ENCODE data around the gene MYRF. TPM values are rescaled to one million over a fixed set of nuclear protein-coding genes. Genes with fewer than 3 reads are reported as not detected.
A peak's percentile ranks its signal among the peaks of the same experiment; 100 is the strongest.

Gene MYRF
- total RNA-seq = 1 to 10 TPM in 1 of 3 donors, under 1 TPM in 2; 0.08 to 1.1 (median 0.24) TPM

GRCh38 chr11:61752117-61752924 is at the start of gene MYRF:
MYRF (plus strand) TSS chr11:61752636; CDS start chr11:61752745, 109 bp downstream.
- Mint-ChIP-seq H3K4me1 (ENCODE audit: low read depth) (peaks cover 14% of the 10 kb centered on the region), H3K9me3 (no peaks in the 10 kb centered on the region), H3K36me3 (ENCODE audit: insufficient read depth) (no peaks in the 10 kb centered on the region), H3K4me3 (peak within 1 kb of the TSS; percentile 74), H3K27me3 (ENCODE audit: low read depth) (peaks cover 33% of the 10 kb centered on the region)
- DNase-seq = peak; percentile 47
- peak; percentile 90 to 92 for ATAC-seq

- H3K36me3 Mint-ChIP-seq (ENCODE audit: insufficient read depth) = no peaks in the 10 kb centered on the region
- no peaks in the 10 kb centered on the region for H3K27me3 Mint-ChIP-seq (ENCODE audit: low read depth)
- H3K4me1 Mint-ChIP-seq (ENCODE audit: low read depth) = peaks cover 12% of the 10 kb centered on the region
- H3K4me3 Mint-ChIP-seq = no peak overlapping the region
- DNase-seq (no peak), ATAC-seq (peak in 1 of 2 donors; percentile 22)
- no peaks in the 10 kb centered on the region for H3K9me3 Mint-ChIP-seq
These were observed 49.6 kb upstream of the MYRF start for GRCh38 chr11:61702701-61703312.

DNA sequence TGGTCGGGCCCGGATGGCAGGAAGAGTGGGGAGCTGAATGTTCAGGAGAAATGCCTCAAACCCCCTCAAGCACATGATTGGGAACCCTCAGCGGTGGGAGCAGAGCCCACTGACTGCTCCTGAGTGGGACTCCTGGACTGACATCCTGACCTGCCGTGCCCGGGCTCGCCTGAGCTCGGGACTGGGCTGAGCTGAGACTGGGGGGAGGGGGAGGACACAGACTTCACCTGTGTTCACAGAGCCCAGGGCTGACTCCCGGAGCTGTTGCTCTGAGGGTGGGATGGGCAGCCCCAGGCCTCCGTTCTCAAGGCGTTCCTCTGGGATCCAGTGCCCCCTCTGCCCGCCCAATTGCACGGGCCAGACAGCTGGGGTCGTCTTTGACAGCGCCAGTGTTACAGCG is 47.6 kb upstream of the MYRF start:
- Mint-ChIP-seq H3K4me3 (no peak overlapping the region), H3K9me3 (no peaks in the 10 kb centered on the region), H3K4me1 (ENCODE audit: low read depth) (peaks cover 3% of the 10 kb centered on the region), H3K27me3 (ENCODE audit: low read depth) (no peaks in the 10 kb centered on the region), H3K36me3 (ENCODE audit: insufficient read depth) (no peaks in the 10 kb centered on the region)
- DNase-seq (no peak), ATAC-seq (no peak)

GRCh38 chr11:61706452-61707400 is 45.7 kb upstream of the MYRF start:
- Mint-ChIP-seq H3K4me1 (ENCODE audit: low read depth) (peaks cover 3% of the 10 kb centered on the region), H3K36me3 (ENCODE audit: insufficient read depth) (no peaks in the 10 kb centered on the region), H3K9me3 (no peaks in the 10 kb centered on the region), H3K4me3 (no peak overlapping the region), H3K27me3 (ENCODE audit: low read depth) (no peaks in the 10 kb centered on the region)
- no peak for DNase-seq
- ATAC-seq = no peak

DNA sequence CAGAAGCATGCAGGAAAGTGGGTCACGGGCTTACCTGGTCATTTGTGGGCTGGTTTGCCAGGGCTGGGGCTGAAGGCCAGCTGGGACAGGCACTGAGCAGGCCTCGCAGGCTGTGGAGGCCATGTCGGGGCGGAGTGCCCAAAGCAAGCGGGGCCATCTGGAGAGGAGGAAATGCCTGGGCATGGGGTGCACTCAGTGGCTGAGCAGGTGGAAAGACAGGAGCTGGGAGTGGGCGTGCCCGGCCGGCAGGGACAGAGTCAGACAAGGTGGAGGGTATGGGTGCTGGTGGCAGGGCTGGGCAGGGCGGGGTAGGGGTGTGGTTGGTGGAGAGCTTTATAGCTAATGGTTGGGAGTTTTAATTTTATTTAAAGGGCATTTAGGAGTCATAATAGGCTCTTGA is 44.9 kb upstream of the MYRF start:
- peaks cover 3% of the 10 kb centered on the region for H3K4me1 Mint-ChIP-seq (ENCODE audit: low read depth)
- H3K9me3 Mint-ChIP-seq = no peaks in the 10 kb centered on the region
- H3K36me3 Mint-ChIP-seq (ENCODE audit: insufficient read depth) = no peaks in the 10 kb centered on the region
- H3K27me3 Mint-ChIP-seq (ENCODE audit: low read depth) = no peaks in the 10 kb centered on the region
- DNase-seq = no peak
- no peak overlapping the region for H3K4me3 Mint-ChIP-seq
- no peak for ATAC-seq

DNA sequence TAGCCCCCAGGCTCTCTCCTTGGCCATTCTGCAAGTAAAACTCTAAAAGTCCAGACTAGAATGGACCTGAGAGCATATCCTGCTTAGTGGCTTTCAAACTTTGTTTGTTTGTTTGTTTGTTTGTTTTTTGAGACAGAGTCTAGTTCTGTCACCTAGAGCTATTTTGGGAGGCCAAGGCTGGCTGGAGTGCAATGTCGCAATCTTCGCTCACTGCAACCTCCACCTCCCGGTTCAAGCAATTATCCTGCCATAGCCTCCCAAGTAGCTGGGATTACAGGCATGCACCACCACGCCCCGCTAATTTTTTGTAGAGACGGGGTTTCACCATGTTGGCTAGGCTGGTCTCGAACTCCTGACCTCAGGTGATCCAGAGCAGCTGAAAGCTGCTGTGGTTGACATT is 43.3 kb upstream of the MYRF start:
- ATAC-seq = no peak
- H3K27me3 Mint-ChIP-seq (ENCODE audit: low read depth) = no peaks in the 10 kb centered on the region

DNA sequence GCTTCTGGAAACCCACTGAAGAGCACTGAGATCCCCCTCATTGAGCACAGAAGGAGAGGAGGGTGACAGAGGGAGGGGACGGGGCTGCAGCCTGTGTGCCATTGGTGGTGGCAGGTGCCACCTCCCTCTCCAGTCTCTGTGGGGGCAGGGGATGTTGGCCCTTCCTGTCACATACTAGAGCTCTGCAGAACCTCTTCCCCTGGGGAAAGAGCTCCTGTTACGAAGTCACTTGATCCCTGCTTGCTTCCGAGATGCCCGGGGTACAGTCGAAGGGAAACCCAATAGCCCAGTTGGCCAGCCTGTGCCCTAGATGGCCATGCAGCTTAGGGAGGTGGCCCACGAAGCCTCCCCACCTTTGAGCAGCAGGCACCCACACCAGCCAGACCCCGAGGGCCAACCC is 42.9 kb upstream of the MYRF start:
- Mint-ChIP-seq H3K4me1 (ENCODE audit: low read depth) (no peaks in the 10 kb centered on the region), H3K4me3 (no peak overlapping the region), H3K9me3 (no peaks in the 10 kb centered on the region), H3K27me3 (ENCODE audit: low read depth) (no peaks in the 10 kb centered on the region), H3K36me3 (ENCODE audit: insufficient read depth) (no peaks in the 10 kb centered on the region)
- no peak for ATAC-seq
- DNase-seq = no peak

More for the DNA sequence above, 43.3 kb upstream of the MYRF start:
- no peaks in the 10 kb centered on the region for H3K36me3 Mint-ChIP-seq (ENCODE audit: insufficient read depth)
- no peak overlapping the region for H3K4me3 Mint-ChIP-seq
- no peaks in the 10 kb centered on the region for H3K4me1 Mint-ChIP-seq (ENCODE audit: low read depth)
- no peak for DNase-seq
- H3K9me3 Mint-ChIP-seq = no peaks in the 10 kb centered on the region

DNA sequence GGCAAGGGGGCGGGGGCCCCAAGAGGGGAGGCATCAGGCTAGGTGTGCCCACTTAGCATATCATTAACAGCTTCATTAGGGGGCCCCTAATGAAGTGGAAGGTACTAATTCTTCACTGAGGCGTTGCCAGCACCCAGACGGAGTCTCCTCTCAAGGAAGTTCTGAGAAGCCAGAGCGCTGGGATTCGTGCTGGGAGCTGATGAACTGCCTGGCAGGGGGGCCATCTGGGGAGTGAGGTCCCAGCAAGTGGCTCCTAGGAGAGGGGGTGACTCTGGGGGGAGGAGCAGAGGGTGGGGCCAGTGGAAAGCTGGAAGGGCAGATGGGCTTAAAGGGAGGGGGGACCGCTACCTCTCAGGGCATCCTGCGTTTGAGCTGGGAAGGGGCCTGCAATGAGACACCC is 42.4 kb upstream of the MYRF start:
- Mint-ChIP-seq H3K4me3 (no peak overlapping the region), H3K4me1 (ENCODE audit: low read depth) (no peaks in the 10 kb centered on the region), H3K36me3 (ENCODE audit: insufficient read depth) (no peaks in the 10 kb centered on the region), H3K27me3 (ENCODE audit: low read depth) (no peaks in the 10 kb centered on the region), H3K9me3 (no peaks in the 10 kb centered on the region)
- ATAC-seq (no peak), DNase-seq (no peak)

DNA sequence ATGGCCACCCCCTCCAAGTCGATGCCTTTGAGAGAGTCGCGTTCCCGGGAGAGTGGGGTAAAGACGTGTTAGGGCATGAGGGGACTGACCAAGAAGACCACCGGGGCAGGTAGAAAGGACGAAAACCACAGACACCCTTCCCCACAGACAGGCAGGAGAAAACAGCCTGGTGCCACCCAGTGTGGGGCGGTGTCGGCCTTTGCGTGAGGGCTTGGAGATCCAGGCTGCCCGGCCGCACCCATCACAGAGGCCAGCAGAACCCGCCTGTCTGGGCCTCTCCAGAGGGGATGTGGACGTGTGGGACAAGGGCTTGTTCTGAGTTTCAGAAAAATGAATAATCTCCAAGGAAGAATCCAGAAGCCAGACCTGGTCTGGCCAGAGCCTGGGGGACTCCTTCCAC is 41.4 kb upstream of the MYRF start:
- Mint-ChIP-seq H3K4me3 (no peak overlapping the region), H3K9me3 (no peaks in the 10 kb centered on the region), H3K27me3 (ENCODE audit: low read depth) (no peaks in the 10 kb centered on the region), H3K4me1 (ENCODE audit: low read depth) (no peaks in the 10 kb centered on the region), H3K36me3 (ENCODE audit: insufficient read depth) (no peaks in the 10 kb centered on the region)
- no peak for DNase-seq
- ATAC-seq = no peak

- no peak for ATAC-seq
- H3K4me3 Mint-ChIP-seq = no peak overlapping the region
- H3K27me3 Mint-ChIP-seq (ENCODE audit: low read depth) = no peaks in the 10 kb centered on the region
- no peaks in the 10 kb centered on the region for H3K4me1 Mint-ChIP-seq (ENCODE audit: low read depth)
- H3K9me3 Mint-ChIP-seq = no peaks in the 10 kb centered on the region
- no peak for DNase-seq
- H3K36me3 Mint-ChIP-seq (ENCODE audit: insufficient read depth) = no peaks in the 10 kb centered on the region
These were observed 40.9 kb upstream of the MYRF start for GRCh38 chr11:61711498-61711897.

DNA sequence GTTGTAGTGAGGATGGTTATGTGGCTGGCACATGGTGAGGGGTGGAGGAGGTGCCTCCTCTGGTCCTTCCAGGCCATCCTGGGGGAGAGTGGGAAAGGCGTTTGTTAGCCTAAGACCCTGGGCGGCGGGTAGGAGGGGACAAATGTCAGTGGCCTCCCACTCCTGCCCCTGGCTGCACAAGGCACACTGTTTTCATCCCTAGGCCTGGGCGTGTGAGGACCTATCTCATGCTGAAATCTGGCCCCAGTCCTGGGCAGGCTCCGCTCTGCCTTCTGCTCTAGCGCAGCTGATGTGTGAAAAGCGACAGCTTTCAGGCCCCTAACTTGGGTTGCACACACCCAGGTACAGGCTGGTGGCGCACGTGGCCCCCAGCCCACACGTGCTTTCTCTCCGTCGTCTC is 40.1 kb upstream of the MYRF start:
- no peak for ATAC-seq
- Mint-ChIP-seq H3K27me3 (ENCODE audit: low read depth) (no peaks in the 10 kb centered on the region), H3K4me3 (no peak overlapping the region), H3K4me1 (ENCODE audit: low read depth) (no peaks in the 10 kb centered on the region), H3K9me3 (no peaks in the 10 kb centered on the region), H3K36me3 (ENCODE audit: insufficient read depth) (no peaks in the 10 kb centered on the region)
- no peak for DNase-seq

- Mint-ChIP-seq H3K27me3 (ENCODE audit: low read depth) (no peaks in the 10 kb centered on the region), H3K36me3 (ENCODE audit: insufficient read depth) (no peaks in the 10 kb centered on the region), H3K4me3 (no peak overlapping the region), H3K4me1 (ENCODE audit: low read depth) (no peaks in the 10 kb centered on the region), H3K9me3 (no peaks in the 10 kb centered on the region)
- ATAC-seq (no peak), DNase-seq (no peak)
These were observed 39.6 kb upstream of the MYRF start for GRCh38 chr11:61712846-61713245.

- H3K9me3 Mint-ChIP-seq = no peaks in the 10 kb centered on the region
- ATAC-seq = no peak
- H3K4me3 Mint-ChIP-seq = no peak overlapping the region
- H3K36me3 Mint-ChIP-seq (ENCODE audit: insufficient read depth) = no peaks in the 10 kb centered on the region
- DNase-seq = no peak
- H3K27me3 Mint-ChIP-seq (ENCODE audit: low read depth) = no peaks in the 10 kb centered on the region
- H3K4me1 Mint-ChIP-seq (ENCODE audit: low read depth) = no peaks in the 10 kb centered on the region
These were observed 39.0 kb upstream of the MYRF start for GRCh38 chr11:61713464-61713863.

- Mint-ChIP-seq H3K4me1 (ENCODE audit: low read depth) (no peaks in the 10 kb centered on the region), H3K4me3 (no peak overlapping the region), H3K27me3 (ENCODE audit: low read depth) (no peaks in the 10 kb centered on the region), H3K36me3 (ENCODE audit: insufficient read depth) (no peaks in the 10 kb centered on the region), H3K9me3 (no peaks in the 10 kb centered on the region)
- no peak for DNase-seq
- no peak for ATAC-seq
These were observed 38.5 kb upstream of the MYRF start for GRCh38 chr11:61713906-61714305.

All from activated T-cell treated with anti-CD3 and anti-CD28 coated beads, Interleukin-2, amount 50 U/mL, for 4 hours (primary cell).